ENCODE results near the gene COL23A1. TPM values are rescaled to one million over a fixed set of nuclear protein-coding genes. Genes with fewer than 3 reads are reported as not detected.
A peak's percentile ranks its signal among the peaks of the same experiment; 100 is the strongest.

The COL23A1 gene
- total RNA-seq, 1 donor from 2014 or later: 0.12 TPM

- peak; percentile 81 for DNase-seq (ENCODE audit: low spot score)
- no peaks in the 10 kb centered on the region for H3K9me3 Mint-ChIP-seq (ENCODE audit: low read depth)
- H3K4me1 Mint-ChIP-seq (ENCODE audit: low read depth): peaks cover 12% of the 10 kb centered on the region
- no peak overlapping the region for H3K4me3 Mint-ChIP-seq (ENCODE audit: unreplicated experiment)
- no peaks in the 10 kb centered on the region for H3K36me3 Mint-ChIP-seq (ENCODE audit: low read depth)
- peaks cover 9% of the 10 kb centered on the region for H3K27me3 Mint-ChIP-seq (ENCODE audit: low read depth)
- no peak overlapping the region for H3K27ac Mint-ChIP-seq (ENCODE audit: unreplicated experiment)
- TF ChIP-seq CTCF (IDR thresholded peaks at IDR 0.05): no peak
These were observed 256.2 kb downstream of the COL23A1 start for GRCh38 chr5:178333821-178334481.

GRCh38 chr5:178332210-178332641 is 258.0 kb downstream of the COL23A1 start:
- H3K9me3 Mint-ChIP-seq (ENCODE audit: low read depth): no peaks in the 10 kb centered on the region
- H3K27me3 Mint-ChIP-seq (ENCODE audit: low read depth): peaks cover 5% of the 10 kb centered on the region
- peaks cover 12% of the 10 kb centered on the region for H3K4me1 Mint-ChIP-seq (ENCODE audit: low read depth)
- no peak overlapping the region for H3K4me3 Mint-ChIP-seq (ENCODE audit: unreplicated experiment)
- no peaks in the 10 kb centered on the region for H3K36me3 Mint-ChIP-seq (ENCODE audit: low read depth)
- no peak for DNase-seq (ENCODE audit: low spot score)
- H3K27ac Mint-ChIP-seq (ENCODE audit: unreplicated experiment): no peak overlapping the region
- no peak for TF ChIP-seq CTCF (IDR thresholded peaks at IDR 0.05)

- H3K27me3 Mint-ChIP-seq (ENCODE audit: low read depth): peaks cover 3% of the 10 kb centered on the region
- no peak overlapping the region for H3K4me3 Mint-ChIP-seq (ENCODE audit: unreplicated experiment)
- peak; percentile 68 for DNase-seq (ENCODE audit: low spot score)
- H3K9me3 Mint-ChIP-seq (ENCODE audit: low read depth): no peaks in the 10 kb centered on the region
- peaks cover 12% of the 10 kb centered on the region for H3K4me1 Mint-ChIP-seq (ENCODE audit: low read depth)
- H3K36me3 Mint-ChIP-seq (ENCODE audit: low read depth): no peaks in the 10 kb centered on the region
- no peak overlapping the region for H3K27ac Mint-ChIP-seq (ENCODE audit: unreplicated experiment)
- TF ChIP-seq CTCF (IDR thresholded peaks at IDR 0.05): no peak
These were observed 258.6 kb downstream of the COL23A1 start for GRCh38 chr5:178331491-178331996.

- Mint-ChIP-seq H3K27me3 (ENCODE audit: low read depth) (peaks cover 5% of the 10 kb centered on the region), H3K4me1 (ENCODE audit: low read depth) (peaks cover 12% of the 10 kb centered on the region), H3K4me3 (ENCODE audit: unreplicated experiment) (no peak overlapping the region), H3K36me3 (ENCODE audit: low read depth) (no peaks in the 10 kb centered on the region), H3K9me3 (ENCODE audit: low read depth) (no peaks in the 10 kb centered on the region), H3K27ac (ENCODE audit: unreplicated experiment) (no peak overlapping the region)
- no peak for TF ChIP-seq CTCF (IDR thresholded peaks at IDR 0.05)
- DNase-seq (ENCODE audit: low spot score): peak; percentile 21
These were observed 259.3 kb downstream of the COL23A1 start for GRCh38 chr5:178330791-178331404.

- Mint-ChIP-seq H3K9me3 (ENCODE audit: low read depth) (no peaks in the 10 kb centered on the region), H3K36me3 (ENCODE audit: low read depth) (peaks cover 2% of the 10 kb centered on the region), H3K4me1 (ENCODE audit: low read depth) (peaks cover 12% of the 10 kb centered on the region), H3K4me3 (ENCODE audit: unreplicated experiment) (no peak overlapping the region), H3K27me3 (ENCODE audit: low read depth) (peaks cover 11% of the 10 kb centered on the region), H3K27ac (ENCODE audit: unreplicated experiment) (no peak overlapping the region)
- peak; percentile 65 for DNase-seq (ENCODE audit: low spot score)
- no peak for TF ChIP-seq CTCF (IDR thresholded peaks at IDR 0.05)
These were observed 261.1 kb downstream of the COL23A1 start for GRCh38 chr5:178328826-178329730.

Measured in chondrocyte (in vitro differentiated cells).